HG03139 (cell line): ENCODE measurements around the gene RASGRP3.

ENCODE experiments used
- ATAC-seq: cut with Tn5 transposase; IDR thresholded peaks from one replicate; pipeline ENCODE4 v1.9.1; 2021; ENCODE audit not compliant: unreplicated experiment

The RASGRP3 gene

GRCh38 chr2:33492399-33493134 is 16.1 kb downstream of the RASGRP3 start:
- no peak for ATAC-seq

- peak; percentile 42 for ATAC-seq
Observed at GRCh38 chr2:33494155-33494779, 17.8 kb downstream of the RASGRP3 start.

GRCh38 chr2:33494877-33495641 is 18.6 kb downstream of the RASGRP3 start:
- no peak for ATAC-seq

DNA sequence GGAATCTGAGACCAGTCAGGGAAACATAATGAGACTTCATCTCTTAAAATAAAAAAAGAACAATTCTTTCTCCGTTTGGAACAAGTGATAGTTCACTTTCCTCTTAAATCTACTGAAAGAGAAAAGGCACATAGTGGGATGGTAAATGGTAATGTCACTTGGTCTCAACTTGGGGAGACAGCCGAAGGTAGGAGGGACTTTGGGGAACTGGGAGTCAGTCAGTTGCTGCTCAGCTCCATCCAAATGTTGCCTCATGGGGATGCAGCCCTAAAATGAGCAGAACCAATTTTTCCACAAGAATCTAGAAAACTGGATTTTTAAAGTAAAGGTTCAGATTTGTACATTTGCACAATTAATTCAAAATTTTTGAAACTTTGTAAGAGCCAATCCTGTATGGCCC is 19.2 kb downstream of the RASGRP3 start:
- no peak for ATAC-seq

GRCh38 chr2:33496150-33496549 is 19.7 kb downstream of the RASGRP3 start:
- ATAC-seq, result no peak

DNA sequence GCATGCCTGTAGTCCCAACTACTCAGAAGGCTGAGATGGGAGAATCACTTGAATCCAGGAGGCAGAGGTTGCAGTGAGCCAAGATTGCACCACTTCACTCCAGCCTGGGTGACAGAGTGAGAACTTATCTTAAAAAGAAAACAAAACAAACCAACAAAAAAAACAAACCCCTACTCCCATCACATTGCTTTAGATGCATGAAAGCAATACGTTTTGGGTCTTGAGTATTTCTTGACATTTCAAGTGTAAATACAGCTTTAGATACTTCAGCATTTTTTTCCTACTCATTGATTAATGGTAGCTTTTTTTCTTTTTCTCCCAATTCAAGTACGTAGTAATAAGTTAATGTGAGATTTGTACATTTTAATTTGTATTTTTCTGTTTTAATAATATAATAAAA is 20.3 kb downstream of the RASGRP3 start:
- no peak for ATAC-seq

- ATAC-seq, result peak; percentile 45
Observed at GRCh38 chr2:33497221-33497650, 20.8 kb downstream of the RASGRP3 start.

DNA sequence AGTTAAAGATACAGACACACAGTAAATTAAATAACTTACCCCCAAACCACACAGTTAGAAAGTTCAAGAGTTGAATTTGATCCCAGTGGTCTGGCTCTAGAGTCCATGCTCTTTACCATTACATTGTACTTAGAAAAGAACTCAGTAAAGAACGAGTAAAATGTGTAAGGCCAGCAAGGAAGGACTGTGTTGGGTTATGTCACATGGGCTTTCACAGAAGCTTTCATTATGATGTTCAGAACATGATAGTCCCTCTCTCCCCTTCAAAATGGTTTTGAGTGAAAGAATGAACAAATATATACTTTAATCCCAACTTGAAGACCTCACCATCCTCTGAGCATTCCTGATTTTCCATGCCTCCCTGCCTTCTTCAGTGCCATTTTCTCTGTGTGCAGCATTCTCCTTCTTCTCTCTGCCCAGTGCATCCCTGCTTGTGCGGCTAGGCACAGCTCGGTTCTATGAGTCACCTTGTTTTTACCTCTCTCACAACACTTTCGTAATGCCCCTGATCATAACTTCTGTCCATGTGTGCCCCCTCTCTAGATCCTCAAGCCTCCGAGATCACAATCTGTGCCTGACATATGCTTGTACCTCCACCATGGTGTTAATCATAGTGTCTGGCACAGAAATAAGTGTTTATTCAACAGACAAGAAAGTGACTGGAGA is 22.0 kb downstream of the RASGRP3 start:
- ATAC-seq, result no peak

DNA sequence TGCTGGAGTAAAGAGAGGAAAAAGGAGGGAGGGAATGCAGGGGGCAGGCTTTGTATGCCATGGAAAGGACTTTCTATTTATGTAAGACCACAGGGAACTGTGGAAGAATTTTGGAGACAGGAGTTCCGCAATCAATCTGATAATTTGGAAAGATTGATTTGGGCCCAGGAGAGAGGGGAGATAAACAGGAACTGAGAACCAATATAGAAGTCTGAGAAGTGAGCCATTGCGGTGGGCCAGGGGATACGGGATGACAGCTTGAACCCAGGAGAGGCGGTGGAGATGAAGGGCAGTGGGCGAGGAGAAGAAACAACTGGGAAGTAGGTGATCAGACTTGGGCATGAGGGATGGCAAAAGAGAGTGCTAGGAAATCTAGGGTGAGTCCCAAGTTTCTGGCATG is 23.7 kb downstream of the RASGRP3 start:
- ATAC-seq, result no peak

GRCh38 chr2:33502025-33502424 is 25.6 kb downstream of the RASGRP3 start:
- no peak for ATAC-seq

- no peak for ATAC-seq
Observed at GRCh38 chr2:33503002-33503401, 26.6 kb downstream of the RASGRP3 start.

GRCh38 chr2:33505966-33506365 is 29.5 kb downstream of the RASGRP3 start:
- ATAC-seq, result no peak

DNA sequence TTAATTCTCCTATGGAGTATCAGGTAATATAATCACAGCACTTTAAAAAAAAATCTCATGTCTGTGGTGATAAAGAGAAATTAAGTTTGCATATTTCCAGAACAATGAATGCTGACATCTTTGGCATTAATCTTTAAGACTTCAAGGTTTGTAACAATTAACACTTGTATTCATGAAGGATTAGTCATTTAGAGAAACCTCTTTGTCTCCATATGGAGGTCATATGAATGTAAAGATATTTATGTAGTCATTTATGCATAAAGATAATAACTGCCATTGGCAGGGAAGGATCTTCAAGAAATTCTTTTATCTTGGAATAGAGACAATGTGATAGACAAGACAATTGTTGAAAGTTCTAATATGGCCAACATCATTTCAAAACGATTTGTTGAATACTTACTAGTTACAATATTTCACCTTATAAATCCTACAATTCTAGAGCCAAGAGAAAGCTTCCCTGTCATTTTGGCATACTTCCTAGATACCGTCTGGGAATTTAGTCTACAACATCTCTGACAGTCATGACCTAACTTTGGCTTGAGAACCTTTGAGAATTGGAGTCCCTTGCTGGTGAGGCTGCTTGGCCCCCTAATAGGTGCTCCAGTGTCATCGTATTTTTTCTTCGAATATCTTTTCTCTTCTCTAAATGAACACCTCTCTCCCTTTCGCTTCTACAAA is 33.6 kb downstream of the RASGRP3 start:
- ATAC-seq, result no peak

- no peak for ATAC-seq
Observed at GRCh38 chr2:33510586-33510968, 34.1 kb downstream of the RASGRP3 start.

GRCh38 chr2:33511141-33511540 is 34.7 kb downstream of the RASGRP3 start:
- ATAC-seq, result no peak

DNA sequence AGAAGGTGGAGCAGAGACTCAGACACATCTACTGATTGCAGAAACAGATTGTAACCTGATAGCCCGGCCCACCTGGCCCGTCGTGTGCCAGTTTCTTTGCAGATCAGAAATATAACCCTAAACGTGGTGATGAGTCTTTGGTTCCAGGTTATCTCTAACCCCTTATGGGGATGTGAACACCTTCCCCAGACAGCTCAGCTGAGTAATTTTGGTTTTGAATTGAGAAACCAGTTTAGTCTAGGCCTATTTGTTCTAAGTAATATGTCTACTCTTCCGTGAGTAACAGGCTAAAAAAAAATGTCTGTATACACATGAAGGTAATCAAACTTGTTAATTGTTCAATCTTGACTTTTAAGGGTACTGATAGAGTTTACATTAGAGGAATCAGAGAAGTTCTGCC is 35.7 kb downstream of the RASGRP3 start:
- ATAC-seq, result no peak

DNA sequence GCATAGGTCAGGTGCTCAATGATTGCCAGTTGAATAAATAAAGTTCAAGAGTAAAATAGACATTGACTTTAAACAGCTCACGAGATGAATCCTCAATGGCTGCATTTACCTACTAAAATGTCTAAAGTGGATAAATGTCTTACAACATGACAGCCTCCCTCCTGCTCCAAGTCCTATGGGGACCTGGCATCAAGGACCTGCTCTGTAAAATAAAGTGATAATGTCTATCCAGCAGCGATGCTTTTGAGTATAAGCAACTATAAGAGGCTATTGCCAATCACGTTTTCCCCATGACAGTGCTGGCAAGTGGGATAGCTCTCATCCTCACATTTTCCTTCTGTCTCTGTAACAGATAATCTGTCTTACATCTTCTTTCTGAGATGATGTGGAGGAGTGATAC is 37.0 kb downstream of the RASGRP3 start:
- no peak for ATAC-seq

DNA sequence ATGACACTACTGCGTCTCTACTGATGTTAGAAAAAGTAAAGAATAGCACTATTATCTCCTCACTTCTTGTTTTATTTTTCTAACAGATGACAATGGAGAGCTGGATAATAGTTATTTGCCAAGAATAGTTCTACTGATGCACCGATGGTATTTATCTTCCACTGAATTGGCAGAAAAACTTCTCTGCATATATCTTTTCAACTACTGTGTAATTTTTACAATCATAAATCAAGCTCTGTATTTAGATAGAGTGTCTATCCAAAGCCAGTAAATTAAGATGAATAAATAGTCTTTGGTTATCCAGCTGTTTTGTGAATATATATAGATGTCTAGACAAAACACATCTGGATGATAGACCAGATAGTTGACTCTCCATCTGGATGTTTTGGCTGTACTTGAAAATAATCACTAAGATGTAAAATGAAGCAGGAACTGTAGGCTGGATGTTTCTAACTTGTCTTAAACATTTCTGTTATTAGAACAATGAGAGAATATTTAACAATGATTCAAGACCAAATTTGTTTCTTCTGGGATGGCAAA is 40.1 kb downstream of the RASGRP3 start:
- ATAC-seq, result no peak

GRCh38 chr2:33518200-33518599 is 41.8 kb downstream of the RASGRP3 start:
- ATAC-seq, result no peak

GRCh38 chr2:33518929-33519328 is 42.5 kb downstream of the RASGRP3 start:
- ATAC-seq, result no peak
